Hepatocyte (in vitro differentiated cells): ENCODE measurements around the gene NFIX.

ENCODE experiments used
- CTCF ChIP-seq: fragments of 200-600 bp; sonication (generic); IDR thresholded peaks from 2 replicates; pipeline ENCODE4 v1.5.1; 2016; ENCODE audit warnings: antibody characterized with exemption, mild to moderate bottlenecking; ENCODE audit not compliant: poor library complexity
- EZH2 ChIP-seq: fragments of 200-600 bp; sonication (generic); IDR thresholded peaks from 2 replicates; pipeline ENCODE4 v1.6.1; 2016; ENCODE audit warnings: antibody characterized with exemption, mild to moderate bottlenecking, borderline replicate concordance

GRCh38 chr19:13100841-13101589 is 105.7 kb downstream of the NFIX start:
- TF ChIP-seq CTCF (peak; percentile 20), EZH2 (no peak)
